NCI-H526 (cell line): ENCODE measurements around the gene CTCFL.

ENCODE experiments used
- DNase-seq, 2 experiments: peaks; one replicate each; lab custom pipeline; 2025; lab: John Stamatoyannopoulos, UW

Gene CTCFL, protein sequence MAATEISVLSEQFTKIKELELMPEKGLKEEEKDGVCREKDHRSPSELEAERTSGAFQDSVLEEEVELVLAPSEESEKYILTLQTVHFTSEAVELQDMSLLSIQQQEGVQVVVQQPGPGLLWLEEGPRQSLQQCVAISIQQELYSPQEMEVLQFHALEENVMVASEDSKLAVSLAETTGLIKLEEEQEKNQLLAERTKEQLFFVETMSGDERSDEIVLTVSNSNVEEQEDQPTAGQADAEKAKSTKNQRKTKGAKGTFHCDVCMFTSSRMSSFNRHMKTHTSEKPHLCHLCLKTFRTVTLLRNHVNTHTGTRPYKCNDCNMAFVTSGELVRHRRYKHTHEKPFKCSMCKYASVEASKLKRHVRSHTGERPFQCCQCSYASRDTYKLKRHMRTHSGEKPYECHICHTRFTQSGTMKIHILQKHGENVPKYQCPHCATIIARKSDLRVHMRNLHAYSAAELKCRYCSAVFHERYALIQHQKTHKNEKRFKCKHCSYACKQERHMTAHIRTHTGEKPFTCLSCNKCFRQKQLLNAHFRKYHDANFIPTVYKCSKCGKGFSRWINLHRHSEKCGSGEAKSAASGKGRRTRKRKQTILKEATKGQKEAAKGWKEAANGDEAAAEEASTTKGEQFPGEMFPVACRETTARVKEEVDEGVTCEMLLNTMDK

GRCh38 chr20:57524511-57525176 is at the start of gene CTCFL:
Gene CTCFL (minus strand): TSS chr20:57525140. CDS start chr20:57524205, 935 bp downstream.
- no peak for DNase-seq

GRCh38 chr20:57573894-57574293 is 49.0 kb upstream of the CTCFL start:
- DNase-seq = peak; percentile 79 to 91

DNA sequence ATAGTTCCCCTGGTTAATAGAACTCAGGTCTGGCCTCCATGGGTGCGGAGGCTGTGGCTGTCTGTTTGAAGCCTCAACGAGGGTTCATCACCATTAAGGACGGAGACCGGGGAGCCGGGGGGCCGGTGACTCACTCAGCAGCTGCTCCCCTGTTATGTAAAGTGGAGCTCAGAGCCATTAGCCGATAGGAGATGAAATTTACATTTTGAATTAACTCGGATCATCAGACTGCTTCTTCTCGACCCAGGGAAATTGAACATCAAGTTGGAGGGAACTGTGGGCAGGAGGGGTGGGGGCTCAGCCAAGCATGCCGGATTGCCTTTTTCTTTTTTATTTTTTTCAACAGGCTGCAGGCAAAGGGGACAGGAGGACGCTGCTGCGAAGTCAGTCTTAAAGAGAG is 48.3 kb upstream of the CTCFL start:
- DNase-seq = peak; percentile 86 to 93

DNA sequence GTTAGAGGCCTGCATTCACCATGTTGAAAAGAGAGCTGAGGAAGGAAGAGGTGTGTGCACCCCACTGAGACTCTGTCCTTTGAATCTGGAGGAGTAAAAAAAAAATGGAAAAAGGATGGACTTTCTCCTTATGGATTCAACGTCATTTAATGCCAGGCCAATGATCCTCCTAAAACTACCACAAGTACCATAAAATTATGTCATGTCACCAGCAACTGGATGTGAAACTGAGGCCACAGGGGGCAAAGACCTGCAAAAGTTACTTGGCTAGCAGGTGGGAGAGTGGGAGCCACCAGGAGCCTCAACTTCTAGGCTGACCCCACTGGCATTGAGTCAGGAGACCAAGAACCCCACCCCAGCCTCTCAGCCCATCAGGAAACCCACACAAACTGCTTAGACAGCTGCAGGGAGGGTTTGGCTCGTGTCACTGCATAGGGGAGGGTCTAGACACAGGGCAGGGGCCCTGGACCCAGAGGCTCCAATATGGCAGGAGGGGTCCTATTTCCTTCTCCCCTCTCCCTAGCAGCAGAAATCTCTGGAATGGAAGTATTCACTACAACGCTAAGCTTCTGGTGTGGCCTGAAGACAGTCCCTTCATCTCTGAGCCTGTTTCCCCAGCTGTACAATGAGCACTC is 47.0 kb upstream of the CTCFL start:
- DNase-seq = no peak

DNA sequence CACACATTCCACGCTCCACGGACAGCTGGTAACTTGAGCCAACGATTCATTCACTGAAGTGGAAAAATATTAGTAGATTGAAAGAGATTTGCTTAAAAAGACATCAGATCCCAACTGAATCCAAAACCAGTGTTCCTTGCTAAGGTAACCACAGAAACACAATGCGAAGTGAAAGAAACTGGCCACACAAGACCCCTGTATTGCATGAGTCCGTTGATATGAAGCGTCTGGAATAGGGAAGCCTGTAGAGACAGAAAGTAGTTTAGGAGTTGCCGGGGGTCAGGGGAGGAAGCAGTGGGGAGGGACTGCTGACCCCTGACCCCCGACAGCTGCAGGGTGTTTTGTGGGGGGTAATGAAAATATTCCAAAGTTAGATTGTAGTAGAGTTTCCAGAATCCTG is 46.0 kb upstream of the CTCFL start:
- DNase-seq = peak; percentile 94 to 95

DNA sequence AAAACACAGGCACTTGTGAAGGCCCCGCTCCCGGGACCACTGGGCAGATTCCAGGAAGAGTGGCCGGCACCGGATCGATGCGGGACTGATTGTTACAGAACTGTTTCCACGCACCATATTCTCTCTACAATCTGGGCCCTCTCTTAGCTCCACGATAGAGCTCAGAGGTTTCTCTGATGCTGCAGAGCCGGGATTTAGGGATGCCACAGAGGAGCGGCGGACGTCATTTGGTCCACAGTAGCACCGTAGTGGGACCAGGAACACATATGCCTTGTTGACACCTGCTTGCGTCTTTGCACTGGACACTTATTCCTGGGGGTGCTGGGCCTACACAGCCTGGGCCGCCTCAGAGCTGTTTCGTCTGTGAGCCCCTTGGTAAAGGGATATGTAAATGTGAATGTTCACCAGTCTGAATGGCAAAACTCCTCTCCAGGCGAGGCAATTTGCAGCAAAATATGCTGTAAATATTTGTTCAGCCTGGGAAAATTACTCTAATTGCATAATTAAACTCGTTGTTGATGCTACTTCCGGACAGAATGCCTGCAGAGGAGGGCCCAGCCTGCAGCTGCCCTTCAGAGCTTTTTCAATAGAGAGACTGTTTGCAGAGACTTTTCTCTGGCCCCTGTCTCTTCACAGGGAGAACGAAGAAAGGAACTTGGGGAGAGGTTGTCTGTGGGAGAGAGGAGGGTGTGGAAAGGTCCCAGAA is 45.4 kb upstream of the CTCFL start:
- DNase-seq = peak; percentile 91 to 93

GRCh38 chr20:57568960-57569359 is 44.0 kb upstream of the CTCFL start:
- DNase-seq = no peak

DNA sequence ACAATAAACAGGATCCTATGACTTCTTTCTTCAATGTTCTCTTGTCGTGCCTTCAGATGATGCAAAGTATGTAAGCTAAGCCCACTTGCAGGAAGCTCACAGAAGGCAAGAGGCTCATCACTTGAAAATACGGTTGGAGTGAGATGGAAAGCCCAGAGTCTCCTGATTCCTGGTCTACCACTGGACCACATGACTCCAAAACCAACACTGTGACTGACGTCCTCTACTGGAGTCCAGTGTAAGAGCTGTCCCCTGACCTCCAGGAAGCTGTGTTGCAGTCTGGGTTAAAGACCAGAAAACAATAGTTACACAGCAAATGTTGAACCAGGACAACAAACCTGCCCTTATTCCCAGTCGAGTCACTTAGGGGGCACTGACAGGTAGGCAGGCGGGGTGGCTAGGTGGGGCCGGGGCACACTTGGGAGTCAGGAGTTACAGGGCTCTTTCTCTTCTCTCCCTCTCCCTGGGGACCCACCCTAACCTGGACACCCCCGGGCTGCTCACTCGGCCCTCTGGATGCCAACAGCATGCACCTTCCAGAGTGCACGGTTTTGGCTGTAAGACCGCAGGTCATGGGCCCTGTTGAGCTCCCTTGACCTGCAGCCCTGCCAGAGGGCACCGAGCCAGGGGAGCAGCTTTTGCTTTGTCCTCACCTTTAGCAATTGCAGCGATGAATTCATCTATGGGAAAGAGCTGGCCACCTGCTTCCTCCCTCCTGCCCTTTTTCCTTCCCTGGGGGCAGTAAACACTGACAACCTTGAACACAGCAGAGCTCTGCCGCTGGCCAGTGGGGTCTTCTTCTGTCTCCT is 43.4 kb upstream of the CTCFL start:
- peak in 1 of 2 experiments; percentile 26 for DNase-seq

GRCh38 chr20:57567471-57568079 is 42.6 kb upstream of the CTCFL start:
- DNase-seq = no peak

DNA sequence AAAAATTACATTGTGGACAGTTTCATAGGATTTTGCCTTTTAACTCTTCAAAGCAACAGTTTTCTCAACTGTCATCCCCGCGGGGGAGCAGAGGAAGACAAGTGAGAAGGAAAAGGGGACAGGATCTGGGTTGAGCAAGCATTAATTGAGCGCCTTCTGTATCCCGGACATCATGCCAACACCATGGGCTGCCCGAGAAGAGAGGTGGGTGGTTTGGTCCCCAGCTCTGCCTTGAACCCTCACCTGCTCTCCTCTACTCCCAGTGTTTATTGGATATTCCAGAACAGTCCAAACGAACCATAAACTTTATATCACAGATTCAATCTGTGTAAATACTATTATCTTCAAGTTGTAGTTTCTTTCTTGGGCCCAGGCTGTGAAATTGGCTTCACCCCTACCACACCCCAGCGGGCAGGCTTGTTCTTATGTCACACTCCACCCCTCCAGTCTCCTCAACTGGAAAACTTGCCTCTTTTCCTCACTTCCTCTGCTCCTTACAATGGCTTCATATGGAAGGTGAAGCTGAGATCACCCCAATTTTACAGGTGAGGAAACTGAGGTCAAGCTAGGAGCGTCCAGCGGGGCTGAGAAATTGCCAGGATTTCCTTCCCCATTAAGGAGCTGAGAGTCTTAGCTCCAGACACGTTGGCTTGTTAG is 42.0 kb upstream of the CTCFL start:
- no peak for DNase-seq

- DNase-seq = no peak
Measured at GRCh38 chr20:57566399-57566798, 41.5 kb upstream of the CTCFL start.

GRCh38 chr20:57564951-57565642 is 40.2 kb upstream of the CTCFL start:
- no peak for DNase-seq

- DNase-seq = no peak
Measured at GRCh38 chr20:57564180-57564802, 39.4 kb upstream of the CTCFL start.

- no peak for DNase-seq
Measured at GRCh38 chr20:57563522-57563921, 38.6 kb upstream of the CTCFL start.

DNA sequence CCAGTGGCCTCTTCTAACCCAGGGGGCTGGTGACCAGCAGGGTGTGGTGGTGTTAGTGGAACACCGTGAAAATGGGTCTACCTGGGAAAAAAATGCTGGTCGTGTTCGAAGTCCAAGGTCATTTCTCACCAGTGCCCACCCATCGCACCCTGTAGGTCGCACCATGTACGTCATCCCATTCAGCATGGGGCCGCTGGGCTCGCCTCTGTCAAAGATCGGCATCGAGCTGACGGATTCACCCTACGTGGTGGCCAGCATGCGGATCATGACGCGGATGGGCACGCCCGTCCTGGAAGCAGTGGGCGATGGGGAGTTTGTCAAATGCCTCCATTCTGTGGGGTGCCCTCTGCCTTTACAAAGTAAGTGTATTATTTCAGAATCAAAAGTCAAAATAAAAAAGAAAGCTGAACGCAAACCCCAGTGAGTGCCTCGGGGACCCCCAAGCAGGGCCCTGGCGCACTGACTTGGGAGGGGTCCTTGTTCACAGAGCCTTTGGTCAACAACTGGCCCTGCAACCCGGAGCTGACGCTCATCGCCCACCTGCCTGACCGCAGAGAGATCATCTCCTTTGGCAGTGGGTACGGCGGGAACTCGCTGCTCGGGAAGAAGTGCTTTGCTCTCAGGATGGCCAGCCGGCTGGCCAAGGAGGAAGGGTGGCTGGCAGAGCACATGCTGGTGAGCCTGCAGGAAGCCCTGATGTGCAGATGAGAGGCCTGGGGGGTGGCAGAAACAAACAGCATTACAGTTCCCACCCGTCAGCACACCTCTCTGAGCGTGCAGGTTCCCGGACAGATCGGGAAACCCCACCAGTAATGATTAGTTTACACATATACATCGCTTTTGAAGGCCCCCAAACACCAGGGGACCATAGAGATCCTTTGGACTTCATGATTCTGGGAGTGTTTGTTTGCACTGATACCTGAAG is 37.9 kb upstream of the CTCFL start:
- no peak for DNase-seq

GRCh38 chr20:57561356-57562279 is 36.7 kb upstream of the CTCFL start:
- DNase-seq = no peak
